ENCODE data around the gene PLEKHG3.

DNA sequence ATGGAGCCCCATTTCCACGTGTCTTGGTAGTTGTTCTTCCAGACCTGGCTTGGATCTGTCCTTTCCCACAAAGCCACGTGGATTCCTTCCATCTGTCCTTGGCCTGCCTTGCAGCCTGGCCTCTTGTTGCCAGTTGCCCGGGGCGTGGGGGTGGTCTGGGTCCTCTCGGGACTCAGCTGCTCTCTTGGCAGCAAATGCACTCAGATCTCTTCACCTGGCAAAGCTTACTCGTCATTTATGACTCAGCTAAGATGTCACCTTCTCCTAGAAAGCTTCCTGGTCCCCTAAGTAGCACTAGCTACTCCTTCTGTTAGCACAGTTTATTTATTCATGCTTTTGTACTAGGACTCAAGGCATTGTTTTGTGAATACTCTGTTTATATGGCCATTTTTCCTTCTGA, 13.6 kb downstream of the PLEKHG3 start:
- TF ChIP-seq, protein P1, sequence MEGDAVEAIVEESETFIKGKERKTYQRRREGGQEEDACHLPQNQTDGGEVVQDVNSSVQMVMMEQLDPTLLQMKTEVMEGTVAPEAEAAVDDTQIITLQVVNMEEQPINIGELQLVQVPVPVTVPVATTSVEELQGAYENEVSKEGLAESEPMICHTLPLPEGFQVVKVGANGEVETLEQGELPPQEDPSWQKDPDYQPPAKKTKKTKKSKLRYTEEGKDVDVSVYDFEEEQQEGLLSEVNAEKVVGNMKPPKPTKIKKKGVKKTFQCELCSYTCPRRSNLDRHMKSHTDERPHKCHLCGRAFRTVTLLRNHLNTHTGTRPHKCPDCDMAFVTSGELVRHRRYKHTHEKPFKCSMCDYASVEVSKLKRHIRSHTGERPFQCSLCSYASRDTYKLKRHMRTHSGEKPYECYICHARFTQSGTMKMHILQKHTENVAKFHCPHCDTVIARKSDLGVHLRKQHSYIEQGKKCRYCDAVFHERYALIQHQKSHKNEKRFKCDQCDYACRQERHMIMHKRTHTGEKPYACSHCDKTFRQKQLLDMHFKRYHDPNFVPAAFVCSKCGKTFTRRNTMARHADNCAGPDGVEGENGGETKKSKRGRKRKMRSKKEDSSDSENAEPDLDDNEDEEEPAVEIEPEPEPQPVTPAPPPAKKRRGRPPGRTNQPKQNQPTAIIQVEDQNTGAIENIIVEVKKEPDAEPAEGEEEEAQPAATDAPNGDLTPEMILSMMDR (conservative IDR thresholded peaks at IDR 0.05) = no peak
- TF ChIP-seq ZFX (IDR thresholded peaks at IDR 0.05) = no peak

Data from C4-2B (cell line).